HT-29 (cell line): ENCODE results near the gene SCN2B. TPM values are rescaled to one million over a fixed set of nuclear protein-coding genes. Genes with fewer than 3 reads are reported as not detected.

Experiments used
- DNase-seq: peaks from one replicate; pipeline ENCODE4 v3.0.0-alpha.2; 2015; ENCODE audit warnings: low spot score
- total RNA-seq: library from RNA; depleted of rRNA; stranded (reverse); fragments of >200 nt; shearing (Covaris generic); gene quantifications from 2 replicates; pipeline ENCODE4 v1.2.3, GENCODE V29; 2014; rRNA removed

The SCN2B gene
- not detected in 2 replicates for total RNA-seq

DNA sequence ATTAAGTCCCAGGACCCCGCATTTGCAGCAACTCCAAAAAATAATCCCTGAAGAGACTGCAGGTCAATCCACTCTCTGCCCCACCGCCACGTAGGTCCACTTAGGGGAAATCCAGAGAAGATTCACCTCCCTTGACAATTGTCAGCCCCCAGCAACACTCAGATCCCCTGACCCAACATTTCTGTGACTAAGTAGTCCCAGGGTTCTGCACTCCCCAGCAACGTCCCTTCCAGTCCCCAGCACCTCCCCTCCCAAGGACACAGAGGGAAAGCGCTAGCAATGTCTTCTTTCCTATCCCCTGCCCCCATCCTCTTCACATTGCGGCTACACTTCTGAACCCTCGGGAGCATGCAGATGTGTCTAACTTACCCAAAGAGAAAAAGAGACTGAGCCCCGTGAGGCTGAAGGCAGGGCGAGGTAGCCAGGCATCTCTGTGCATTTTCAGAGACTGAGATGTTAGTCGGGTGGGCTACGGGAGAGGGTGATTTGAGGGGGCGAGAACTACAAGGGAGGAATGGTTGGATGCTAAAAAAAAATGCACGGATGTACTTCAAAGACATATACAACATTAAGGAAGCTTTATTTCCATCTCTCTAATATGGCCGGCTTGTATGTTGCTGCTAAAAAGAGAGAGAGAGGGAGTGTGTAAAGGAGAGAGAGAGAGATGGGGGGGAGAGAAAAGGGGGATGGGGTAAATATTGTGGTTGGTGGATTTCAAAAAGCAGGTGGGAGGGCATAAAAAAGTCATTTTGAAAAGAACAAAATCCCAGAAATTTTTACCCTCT lies at the start of gene SCN2B:
Gene SCN2B (minus strand): TSS at position 647 of the 785 bp plus-strand sequence. CDS start 208 bp downstream, at position 439.
- DNase-seq, result no peak

- DNase-seq, result no peak
Observed at GRCh38 chr11:118224511-118225188, 48.2 kb upstream of the SCN2B start, which contains the start of gene JAML. TSS of gene JAML (minus strand) at chr11:118225011. CDS start at chr11:118214866, 10,145 bp downstream.

DNA sequence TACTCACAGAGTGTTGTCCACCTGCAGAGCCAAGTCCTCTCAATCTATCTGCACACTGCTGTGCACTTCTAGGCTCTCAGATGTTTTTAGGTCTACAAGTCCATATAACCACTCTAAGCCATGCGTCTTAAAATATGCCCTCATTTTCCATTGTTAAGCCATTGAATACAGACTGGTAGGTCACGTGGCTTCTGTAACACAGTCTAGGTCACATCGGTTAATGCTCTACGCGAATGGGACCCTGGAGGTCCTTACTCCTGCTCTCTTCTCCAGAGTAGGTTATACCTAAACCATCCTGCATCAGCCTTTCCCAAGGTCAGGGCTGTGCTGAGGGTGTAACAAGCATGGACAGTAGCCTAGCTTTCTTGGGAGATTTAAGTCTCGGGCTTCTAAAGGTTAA lies 47.6 kb upstream of the SCN2B start:
- no peak for DNase-seq

GRCh38 chr11:118223570-118223969 lies 47.1 kb upstream of the SCN2B start:
- DNase-seq, result no peak

DNA sequence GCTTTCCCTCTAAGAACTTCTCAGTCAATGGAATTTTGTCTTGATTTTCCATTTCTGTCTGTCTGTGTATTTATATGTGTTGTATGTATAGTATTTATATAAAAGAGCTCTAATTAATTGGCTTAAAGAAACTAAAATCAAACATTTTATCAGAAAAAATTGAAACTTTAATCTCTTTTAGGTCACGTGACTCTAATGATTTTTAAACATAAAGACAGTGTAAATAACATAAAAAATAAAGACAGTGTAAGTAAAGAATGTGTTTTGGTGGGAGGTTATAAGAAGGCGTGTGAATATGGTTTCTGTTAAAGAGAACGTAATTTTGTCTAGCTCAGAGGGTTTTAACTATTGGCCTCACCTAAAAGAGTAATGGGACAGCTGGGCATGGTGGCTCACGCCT lies 46.0 kb upstream of the SCN2B start:
- no peak for DNase-seq

GRCh38 chr11:118221419-118221818 lies 45.0 kb upstream of the SCN2B start:
- DNase-seq, result no peak

- no peak for DNase-seq
Observed at GRCh38 chr11:118219732-118220131, 43.3 kb upstream of the SCN2B start.

GRCh38 chr11:118219244-118219643 lies 42.8 kb upstream of the SCN2B start:
- DNase-seq, result no peak

GRCh38 chr11:118217575-118217974 lies 41.1 kb upstream of the SCN2B start:
- no peak for DNase-seq

DNA sequence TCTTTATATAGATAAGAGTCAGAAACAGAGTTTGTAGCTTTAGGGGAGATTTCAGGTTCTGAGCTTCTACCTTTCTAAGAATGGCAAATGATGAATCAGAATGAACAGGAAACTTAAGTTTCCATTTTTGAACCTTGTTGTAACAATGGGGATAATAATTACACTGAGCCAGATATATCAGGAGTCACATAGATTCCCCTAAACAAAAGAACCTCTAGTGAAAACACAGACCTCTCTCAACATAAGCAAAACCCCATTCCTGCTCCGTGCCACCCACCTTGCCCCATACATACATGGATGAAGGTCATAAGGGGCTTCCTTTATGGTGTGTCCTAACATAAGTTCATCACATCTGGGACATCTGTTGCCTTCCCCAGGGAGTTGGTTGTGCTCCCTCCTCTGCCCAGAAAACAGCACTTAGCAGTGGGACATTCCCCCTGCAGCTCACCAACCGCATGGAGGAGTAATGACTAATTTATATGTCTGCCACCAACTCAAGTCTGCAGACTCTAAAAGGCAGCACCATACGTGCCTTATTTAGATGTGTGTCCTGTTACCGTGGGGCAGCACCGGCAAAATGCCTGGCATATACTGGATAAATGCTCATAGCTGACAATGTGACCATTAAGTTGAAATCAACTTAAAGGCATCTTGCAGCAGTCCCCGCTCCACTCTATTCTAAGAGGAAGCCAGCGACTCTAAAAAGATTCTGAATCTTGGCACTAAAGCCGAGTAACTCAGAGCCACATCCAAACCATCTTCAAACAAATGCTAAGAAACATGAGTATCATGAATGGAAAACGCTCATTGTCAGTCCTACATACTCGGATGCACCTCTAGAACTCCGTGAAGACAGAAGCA lies 40.4 kb upstream of the SCN2B start:
- DNase-seq, result no peak

- DNase-seq, result no peak
Observed at GRCh38 chr11:118215765-118216164, 39.3 kb upstream of the SCN2B start.

- no peak for DNase-seq
Observed at GRCh38 chr11:118215262-118215661, 38.8 kb upstream of the SCN2B start.

GRCh38 chr11:118214210-118214914 lies 37.9 kb upstream of the SCN2B start:
- DNase-seq, result no peak

DNA sequence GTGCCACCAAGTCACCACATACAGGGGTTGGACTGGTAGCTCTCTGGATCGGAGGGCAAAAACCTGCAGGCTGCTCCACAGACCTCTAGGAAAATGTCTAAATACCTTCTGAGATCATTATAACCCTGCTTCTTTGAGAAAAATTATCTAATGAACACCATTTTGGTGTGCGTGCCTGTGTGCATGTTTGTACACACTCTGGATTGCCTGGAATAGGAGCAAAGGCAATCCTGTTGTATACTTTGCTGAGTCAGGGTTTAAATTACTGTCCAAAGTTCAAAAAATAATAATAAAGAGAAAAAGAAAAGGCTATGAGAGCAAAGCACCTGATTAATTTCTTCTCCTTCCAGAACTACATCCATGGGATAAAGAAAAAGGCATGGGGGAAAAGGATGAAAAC lies 37.3 kb upstream of the SCN2B start:
- DNase-seq, result peak; percentile 46

GRCh38 chr11:118213201-118213600 lies 36.8 kb upstream of the SCN2B start:
- no peak for DNase-seq

DNA sequence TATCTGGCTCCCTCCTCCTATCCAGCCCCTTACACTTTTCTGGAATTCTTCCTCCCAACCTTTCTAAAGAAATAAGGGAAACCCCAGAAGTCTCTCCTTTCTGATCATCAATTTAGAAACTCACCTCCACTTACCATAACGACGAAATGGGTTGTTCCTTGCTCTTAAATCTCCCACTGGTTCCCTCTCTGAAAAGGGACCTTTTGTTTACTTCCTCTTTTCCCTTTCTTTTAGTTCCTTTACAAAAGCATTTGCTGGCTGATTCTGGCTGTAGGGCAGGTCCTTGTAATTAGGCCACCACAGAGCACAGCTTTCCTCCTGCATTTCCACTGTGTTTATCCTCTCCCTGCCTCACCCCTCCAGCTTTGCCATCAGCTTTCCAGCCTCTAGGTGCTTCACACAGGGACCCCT lies 36.3 kb upstream of the SCN2B start:
- DNase-seq, result no peak

DNA sequence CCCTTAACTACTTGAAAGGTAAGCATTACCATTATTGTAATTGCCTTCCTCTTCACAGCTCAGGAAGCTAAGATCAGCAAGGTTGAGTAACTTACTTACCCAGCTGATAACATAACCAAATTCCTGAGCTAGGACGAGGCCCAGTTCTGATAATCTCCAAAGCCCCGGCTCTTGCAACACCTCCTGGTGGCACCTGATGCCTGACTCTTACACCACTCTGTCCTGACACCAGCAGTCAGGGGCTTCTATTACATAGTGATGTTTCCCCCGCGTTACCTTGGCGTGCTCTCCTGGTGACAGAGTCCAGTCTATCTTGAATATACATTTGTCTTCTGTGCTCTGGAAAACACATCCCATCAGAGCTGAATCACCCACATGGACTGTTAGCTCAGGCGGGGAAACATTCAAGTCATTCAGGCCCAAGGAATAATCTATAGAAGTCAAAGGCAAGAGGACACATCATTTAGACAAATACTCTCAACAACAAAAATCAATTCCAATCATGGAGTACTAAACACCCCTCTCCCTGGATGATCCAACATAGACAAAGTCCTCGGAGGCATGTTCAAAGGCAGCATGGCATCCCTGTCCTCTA lies 35.8 kb upstream of the SCN2B start:
- DNase-seq, result no peak

DNA sequence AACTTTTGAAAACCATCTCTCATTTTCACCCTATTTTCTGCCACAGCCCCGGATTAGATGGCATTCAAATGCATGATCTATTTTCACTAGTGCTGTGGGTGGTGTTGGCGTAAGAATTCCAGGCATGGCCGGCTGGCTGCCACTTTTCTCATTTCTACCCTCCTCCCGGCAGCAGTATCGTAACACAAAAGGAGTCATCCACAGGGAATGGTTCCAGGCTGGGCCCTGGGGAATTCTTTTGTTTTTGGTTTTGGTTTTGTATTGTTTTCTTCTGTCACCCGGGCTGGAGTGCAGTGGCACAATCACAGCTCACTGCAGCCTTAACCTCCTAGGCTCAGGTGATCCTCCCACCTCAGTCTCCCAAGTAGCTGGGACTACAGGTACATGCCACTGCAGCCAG lies 34.6 kb upstream of the SCN2B start:
- no peak for DNase-seq

DNA sequence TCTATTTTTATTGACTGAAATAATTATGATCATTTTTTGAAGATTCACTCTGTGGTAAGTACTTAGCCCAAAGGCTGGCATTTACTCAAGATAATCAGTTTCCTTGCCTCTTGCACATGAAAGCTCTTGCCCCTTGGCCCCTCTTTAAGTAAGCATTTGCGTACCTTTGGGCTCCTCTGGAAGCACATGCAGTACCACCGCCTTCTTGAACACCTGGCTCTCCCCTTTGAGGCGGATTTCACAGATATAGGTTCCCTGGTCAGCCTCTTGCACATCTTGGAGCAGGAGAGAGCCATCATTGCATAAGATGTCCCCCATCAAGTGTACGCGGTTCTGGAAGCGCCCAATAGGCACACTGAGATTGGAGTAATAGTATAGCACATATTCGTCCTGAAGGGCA lies 33.9 kb upstream of the SCN2B start:
- DNase-seq, result no peak

GRCh38 chr11:118209033-118209432 lies 32.6 kb upstream of the SCN2B start:
- no peak for DNase-seq

DNA sequence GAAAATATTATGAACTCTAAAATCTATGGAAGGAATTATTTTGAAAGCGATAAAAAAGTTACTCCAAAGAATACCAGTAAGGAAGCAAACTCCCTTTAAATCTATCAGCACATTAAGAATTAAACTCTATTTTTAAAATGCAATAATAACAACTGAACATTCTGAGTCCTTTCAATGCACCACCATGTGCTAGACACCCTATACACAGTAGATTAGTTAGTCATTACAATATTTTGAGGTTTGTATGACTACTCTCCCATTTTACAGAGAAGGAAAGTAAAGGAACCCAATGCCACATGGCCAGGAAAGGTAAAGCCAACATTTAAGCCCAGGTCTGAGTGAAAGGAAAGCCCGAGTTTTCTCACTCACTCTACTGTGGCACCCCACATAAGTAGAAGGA lies 30.6 kb upstream of the SCN2B start:
- DNase-seq, result no peak
